Dendritic cell treated with granulocyte-macrophage colony-stimulating factor and Interleukin-4, amounts not matched to agents 40 ng/mL and 50 ng/mL, for 4 days (primary cell): ENCODE data around the gene CMSS1.

Experiments used
- H3K27ac Mint-ChIP-seq: one replicate; pipeline ENCODE4 v1.8.0; 2022; ENCODE audit warnings: mild to moderate bottlenecking, mixed read lengths
- H3K27me3 Mint-ChIP-seq: one replicate; pipeline ENCODE4 v1.8.0; 2022; ENCODE audit warnings: mild to moderate bottlenecking, mixed read lengths
- H3K36me3 Mint-ChIP-seq: one replicate; pipeline ENCODE4 v1.8.0; 2022; ENCODE audit warnings: low read depth, mixed read lengths
- H3K4me1 Mint-ChIP-seq: one replicate; pipeline ENCODE4 v1.8.0; 2022; ENCODE audit warnings: low read depth, mixed read lengths
- H3K4me3 Mint-ChIP-seq: one replicate; pipeline ENCODE4 v1.8.0; 2022; ENCODE audit warnings: mild to moderate bottlenecking, moderate library complexity, mixed read lengths
- H3K9me3 Mint-ChIP-seq: one replicate; pipeline ENCODE4 v1.8.0; 2022; ENCODE audit warnings: mixed read lengths
- intact Hi-C: fragments of 100-400 bp; cut with micrococcal nuclease; formaldehyde crosslinking; loops from one replicate; pipeline ENCODE4 v1.15.0; 2022

The CMSS1 gene

GRCh38 chr3:100157685-100158084, 340.0 kb downstream of the CMSS1 start:
- intact Hi-C loops, result no loop called here
- Mint-ChIP-seq H3K4me3 (no peak overlapping the region), H3K9me3 (peaks cover 22% of the 10 kb centered on the region), H3K4me1 (no peaks in the 10 kb centered on the region), H3K27ac (no peak overlapping the region), H3K36me3 (peaks cover 17% of the 10 kb centered on the region), H3K27me3 (no peaks in the 10 kb centered on the region)

GRCh38 chr3:100158918-100159330, 341.3 kb downstream of the CMSS1 start:
- Mint-ChIP-seq H3K4me3 (no peak overlapping the region), H3K27me3 (no peaks in the 10 kb centered on the region), H3K27ac (no peak overlapping the region), H3K4me1 (no peaks in the 10 kb centered on the region), H3K9me3 (peaks cover 22% of the 10 kb centered on the region), H3K36me3 (peaks cover 17% of the 10 kb centered on the region)
- intact Hi-C loops, result no loop called here

- intact Hi-C loops, result no loop called here
- H3K27me3 Mint-ChIP-seq, result no peaks in the 10 kb centered on the region
- no peaks in the 10 kb centered on the region for H3K4me1 Mint-ChIP-seq
- H3K9me3 Mint-ChIP-seq, result peaks cover 22% of the 10 kb centered on the region
- no peak overlapping the region for H3K4me3 Mint-ChIP-seq
- no peak overlapping the region for H3K27ac Mint-ChIP-seq
- peaks cover 17% of the 10 kb centered on the region for H3K36me3 Mint-ChIP-seq
Measured at GRCh38 chr3:100159331-100160153, 341.9 kb downstream of the CMSS1 start.

GRCh38 chr3:100160521-100160920, 342.9 kb downstream of the CMSS1 start:
- peaks cover 11% of the 10 kb centered on the region for H3K36me3 Mint-ChIP-seq
- intact Hi-C loops, result no loop called here
- H3K9me3 Mint-ChIP-seq, result peaks cover 12% of the 10 kb centered on the region
- no peaks in the 10 kb centered on the region for H3K4me1 Mint-ChIP-seq
- H3K27ac Mint-ChIP-seq, result no peak overlapping the region
- H3K27me3 Mint-ChIP-seq, result no peaks in the 10 kb centered on the region
- H3K4me3 Mint-ChIP-seq, result no peak overlapping the region

- Mint-ChIP-seq H3K36me3 (no peaks in the 10 kb centered on the region), H3K9me3 (no peaks in the 10 kb centered on the region), H3K27ac (no peak overlapping the region), H3K4me3 (no peak overlapping the region), H3K4me1 (no peaks in the 10 kb centered on the region), H3K27me3 (no peaks in the 10 kb centered on the region)
- intact Hi-C loops, result no loop called here
Measured at GRCh38 chr3:100163787-100164186, 346.1 kb downstream of the CMSS1 start.

- Mint-ChIP-seq H3K9me3 (no peaks in the 10 kb centered on the region), H3K27me3 (no peaks in the 10 kb centered on the region), H3K4me1 (no peaks in the 10 kb centered on the region), H3K4me3 (no peak overlapping the region), H3K27ac (no peak overlapping the region), H3K36me3 (no peaks in the 10 kb centered on the region)
- intact Hi-C loops, result no loop called here
Measured at GRCh38 chr3:100164743-100165142, 347.1 kb downstream of the CMSS1 start.

GRCh38 chr3:100165926-100166550, 348.4 kb downstream of the CMSS1 start:
- no peaks in the 10 kb centered on the region for H3K9me3 Mint-ChIP-seq
- no peak overlapping the region for H3K4me3 Mint-ChIP-seq
- H3K27ac Mint-ChIP-seq, result no peak overlapping the region
- intact Hi-C loops, result no loop called here
- H3K4me1 Mint-ChIP-seq, result no peaks in the 10 kb centered on the region
- no peaks in the 10 kb centered on the region for H3K36me3 Mint-ChIP-seq
- no peaks in the 10 kb centered on the region for H3K27me3 Mint-ChIP-seq

- no peaks in the 10 kb centered on the region for H3K36me3 Mint-ChIP-seq
- no peaks in the 10 kb centered on the region for H3K9me3 Mint-ChIP-seq
- intact Hi-C loops, result no loop called here
Measured at GRCh38 chr3:100169201-100169920, 351.7 kb downstream of the CMSS1 start.

GRCh38 chr3:100170486-100170885, 352.8 kb downstream of the CMSS1 start:
- Mint-ChIP-seq H3K4me3 (no peak overlapping the region), H3K9me3 (no peaks in the 10 kb centered on the region), H3K27ac (no peak overlapping the region), H3K36me3 (no peaks in the 10 kb centered on the region), H3K27me3 (no peaks in the 10 kb centered on the region), H3K4me1 (no peaks in the 10 kb centered on the region)
- intact Hi-C loops, result no loop called here

More at GRCh38 chr3:100169201-100169920, 351.7 kb downstream of the CMSS1 start:
- Mint-ChIP-seq H3K4me3 (no peak overlapping the region), H3K27ac (no peak overlapping the region), H3K4me1 (no peaks in the 10 kb centered on the region), H3K27me3 (no peaks in the 10 kb centered on the region)

- intact Hi-C loops, result no loop called here
Measured at GRCh38 chr3:100171211-100171914, 353.7 kb downstream of the CMSS1 start.

GRCh38 chr3:100173961-100174360, 356.3 kb downstream of the CMSS1 start:
- no peak overlapping the region for H3K4me3 Mint-ChIP-seq
- no peak overlapping the region for H3K27ac Mint-ChIP-seq
- H3K9me3 Mint-ChIP-seq, result peaks cover 8% of the 10 kb centered on the region
- no peaks in the 10 kb centered on the region for H3K27me3 Mint-ChIP-seq
- H3K36me3 Mint-ChIP-seq, result peaks cover 9% of the 10 kb centered on the region
- intact Hi-C loops, result no loop called here
- no peaks in the 10 kb centered on the region for H3K4me1 Mint-ChIP-seq

More at GRCh38 chr3:100171211-100171914, 353.7 kb downstream of the CMSS1 start:
- Mint-ChIP-seq H3K4me1 (no peaks in the 10 kb centered on the region), H3K36me3 (no peaks in the 10 kb centered on the region), H3K27ac (no peak overlapping the region), H3K27me3 (no peaks in the 10 kb centered on the region), H3K9me3 (no peaks in the 10 kb centered on the region), H3K4me3 (no peak overlapping the region)

- no peak overlapping the region for H3K4me3 Mint-ChIP-seq
- intact Hi-C loops, result no loop called here
- peaks cover 22% of the 10 kb centered on the region for H3K36me3 Mint-ChIP-seq
- no peaks in the 10 kb centered on the region for H3K27me3 Mint-ChIP-seq
- no peaks in the 10 kb centered on the region for H3K4me1 Mint-ChIP-seq
- peaks cover 26% of the 10 kb centered on the region for H3K9me3 Mint-ChIP-seq
- H3K27ac Mint-ChIP-seq, result no peak overlapping the region
Measured at GRCh38 chr3:100175637-100176280, 358.1 kb downstream of the CMSS1 start.

- intact Hi-C loops, result no loop called here
- H3K4me1 Mint-ChIP-seq, result no peaks in the 10 kb centered on the region
- H3K36me3 Mint-ChIP-seq, result peaks cover 22% of the 10 kb centered on the region
- no peak overlapping the region for H3K27ac Mint-ChIP-seq
- H3K4me3 Mint-ChIP-seq, result no peak overlapping the region
- no peaks in the 10 kb centered on the region for H3K27me3 Mint-ChIP-seq
- H3K9me3 Mint-ChIP-seq, result peaks cover 30% of the 10 kb centered on the region
Measured at GRCh38 chr3:100179692-100180349, 362.2 kb downstream of the CMSS1 start.
